PC-3 (cell line): ENCODE data around the gene ZNF469.

Experiments used
- CTCF ChIP-seq: fragments of 300-600 bp; sonication (generic); conservative IDR thresholded peaks from 2 replicates; pipeline ENCODE4 v1.5.1; 2017; ENCODE audit warnings: antibody characterized with exemption, low read depth, mild to moderate bottlenecking, low read length
- EZH2 ChIP-seq: fragments of 300-600 bp; sonication (generic); IDR thresholded peaks from one replicate; pipeline ENCODE4 v1.6.1; 2017; ENCODE audit warnings: antibody characterized with exemption, mild to moderate bottlenecking, low read length; ENCODE audit not compliant: unreplicated experiment

- TF ChIP-seq CTCF (no peak), EZH2 (no peak)
These were observed 34.9 kb upstream of the ZNF469 start for GRCh38 chr16:88347656-88348376.
